GM12878 (cell line): ENCODE measurements around the gene TOX4. TPM values are rescaled to one million over a fixed set of nuclear protein-coding genes. Genes with fewer than 3 reads are reported as not detected.
A peak's percentile ranks its signal among the peaks of the same experiment; 100 is the strongest.

Experiments used
- FOXM1 ChIP-seq: IDR thresholded peaks from 2 replicates; pipeline ENCODE4 v1.6.1; 2012; ENCODE audit warnings: low read depth, mild to moderate bottlenecking, inconsistent platforms, low read length, moderate library complexity
- IKZF1 ChIP-seq: fragments of 450-650 bp; conservative IDR thresholded peaks from 2 replicates; pipeline ENCODE4 v1.6.1; 2017; ENCODE audit warnings: antibody characterized with exemption, mild to moderate bottlenecking
- MEF2B ChIP-seq: fragments of 450-650 bp; IDR thresholded peaks from 2 replicates; pipeline ENCODE4 v1.6.1; 2018; ENCODE audit warnings: mild to moderate bottlenecking, moderate library complexity; ENCODE audit not compliant: partially characterized antibody, poor library complexity, severe bottlenecking
- NFYA ChIP-seq: IDR thresholded peaks from 2 replicates; pipeline ENCODE4 v1.6.1; 2011; ENCODE audit warnings: low read depth, mild to moderate bottlenecking, low read length, improper control_type of control experiment, borderline replicate concordance
- PAX5 ChIP-seq: IDR thresholded peaks from 2 replicates; pipeline ENCODE4 v1.6.1; 2011; ENCODE audit warnings: low read depth, low read length, borderline replicate concordance
- PAX8 ChIP-seq: fragments of 450-650 bp; IDR thresholded peaks from 2 replicates; pipeline ENCODE4 v1.6.1; 2017; ENCODE audit warnings: mild to moderate bottlenecking, moderate library complexity
- RCOR1 ChIP-seq: conservative IDR thresholded peaks from 2 replicates; pipeline ENCODE4 v1.6.1; 2012; ENCODE audit warnings: low read depth, low read length, improper control_type of control experiment
- SMC3 ChIP-seq: IDR thresholded peaks from 2 replicates; pipeline ENCODE4 v1.6.1; 2011; ENCODE audit warnings: low read length, improper control_type of control experiment, borderline replicate concordance
- SRF ChIP-seq, 2 experiments: IDR thresholded peaks; 2 replicates each; pipeline ENCODE4 v1.6.1; 2011; ENCODE audit warnings: low read depth in 2 of 2, low read length in 2 of 2, mild to moderate bottlenecking in 1 of 2, moderate library complexity in 1 of 2
- STAT3 ChIP-seq: IDR thresholded peaks from 2 replicates; pipeline ENCODE4 v1.6.1; 2011; ENCODE audit warnings: low read depth, low read length, improper control_type of control experiment
- SUZ12 ChIP-seq: fragments of 200-600 bp; sonication (generic); IDR thresholded peaks from one replicate; pipeline ENCODE4 v1.6.1; 2018; ENCODE audit warnings: antibody characterized with exemption, mild to moderate bottlenecking; ENCODE audit not compliant: unreplicated experiment
- TCF7 ChIP-seq: IDR thresholded peaks from 2 replicates; pipeline ENCODE4 v1.6.1; 2014; ENCODE audit warnings: antibody characterized with exemption, borderline replicate concordance
- ZBTB4 ChIP-seq: fragments of 450-650 bp; formaldehyde crosslinking; IDR thresholded peaks from 2 replicates; pipeline ENCODE4 v1.4.0; 2022; ENCODE audit warnings: mild to moderate bottlenecking, moderate library complexity
- polyA plus RNA-seq, 11 experiments: library from polyadenylated mRNA; depleted of rRNA in 4 of 11; unstranded in 6 of 11; stranded (reverse) in 5 of 11; fragments of >200 nt; fragmentation: Nextera tagmentation in 4 of 11; fragmentation: Illumina TruSeq in 1 of 11; extraction: Ambion mirVana in 4 of 11; extraction: Trizol in 1 of 11; gene quantifications; 1 replicate in 1 of 11; 2 replicates in 10 of 11; pipeline versions ENCODE4 v1.2.1 to v1.2.3, GENCODE V29; 2011 to 2016; ENCODE audit warnings: inconsistent platforms in 2 of 11, missing spikeins in 2 of 11, low read depth in 1 of 11
- total RNA-seq, 4 experiments: library from RNA; depleted of rRNA in 3 of 4; stranded (reverse); fragments of >200 nt in 3 of 4; fragmentation: Illumina TruSeq in 1 of 4; extraction: Trizol in 1 of 4; gene quantifications; 2 replicates each; pipeline versions ENCODE4 v1.2.1 to v1.2.3, GENCODE V29; 2013 to 2021

TOX4 gene
- total and polyA plus RNA-seq, 10 of the 15 experiments (the other 5 are each of a cell fraction or from before 2014, with no cell fraction given): 18.4 to 113 (median 55.2) TPM

- no peak for TF ChIP-seq SUZ12
- TF ChIP-seq MEF2B: peak; percentile 20
- TF ChIP-seq IKZF1: no peak; the same call in 1 of the 2 replicates
- no peak for TF ChIP-seq ZBTB4 (CRISPR knock-in tag)
- no peak for TF ChIP-seq PAX8
- no peak for TF ChIP-seq TCF7
- no peak for TF ChIP-seq FOXM1
- TF ChIP-seq NFYA: no peak
- no peak for TF ChIP-seq PAX5
- TF ChIP-seq SRF (IDR thresholded peaks at IDR 0.05; ENCODE audit: low read depth in 2 of 2, low read length in 2 of 2): no peak
- TF ChIP-seq SMC3: no peak
- no peak for TF ChIP-seq RCOR1
- TF ChIP-seq STAT3: no peak
These were observed 28.1 kb downstream of the TOX4 start (continued) for GRCh38 chr14:21505012-21505553.
